Stomach (tissue), 9 donors: ENCODE results near the gene FCER1G. TPM values are rescaled to one million over a fixed set of nuclear protein-coding genes. Genes with fewer than 3 reads are reported as not detected.

ENCODE experiments used
- DNase-seq, 2 donors: peaks; one replicate each; pipeline versions ENCODE4 v3.0.0 to v3.0.0-alpha.2; 2013 to 2019
- H3K27ac ChIP-seq, 5 donors: fragments of 200-600 bp in 4 of 5; sonication (generic) in 4 of 5; one replicate each; pipeline ENCODE4 v1.5.1; 2013 to 2019; ENCODE audit warnings: mild to moderate bottlenecking in 1 of 5, moderate library complexity in 1 of 5
- H3K27me3 ChIP-seq, 3 donors: fragments of 200-600 bp; sonication (generic); one replicate each; pipeline ENCODE4 v1.5.1; 2017 to 2019; ENCODE audit warnings: mixed run types in 1 of 3
- H3K36me3 ChIP-seq, 4 donors: fragments of 200-600 bp; sonication (generic); 1 replicate in 3 of 4; 2 replicates in 1 of 4; pipeline ENCODE4 v1.5.1; 2016 to 2019
- H3K4me1 ChIP-seq, 4 donors: fragments of 200-600 bp; sonication (generic); one replicate each; pipeline ENCODE4 v1.5.1; 2016 to 2019
- H3K4me3 ChIP-seq, 4 donors: fragments of 200-600 bp; sonication (generic) in 3 of 4; one replicate each; pipeline ENCODE4 v1.5.1; 2016 to 2019; ENCODE audit warnings: mild to moderate bottlenecking in 1 of 4
- H3K9me3 ChIP-seq, 4 donors: fragments of 200-600 bp; sonication (generic); one replicate each; pipeline ENCODE4 v1.5.1; 2016 to 2019
- EP300 ChIP-seq: sonication (generic); formaldehyde crosslinking; IDR thresholded peaks from one replicate; pipeline ENCODE4 v1.6.1; 2017; ENCODE audit warnings: antibody characterized with exemption
- POLR2A ChIP-seq, 4 donors: fragments of 450-650 bp; IDR thresholded peaks; one replicate each; pipeline ENCODE4 v1.6.1; 2016; ENCODE audit warnings: antibody characterized with exemption in 4 of 4, control low read depth in 2 of 4, mild to moderate bottlenecking in 1 of 4, moderate library complexity in 1 of 4
- POLR2AphosphoS5 ChIP-seq, 3 donors: sonication (generic); formaldehyde crosslinking; IDR thresholded peaks; one replicate each; pipeline ENCODE4 v1.6.1; 2016; ENCODE audit warnings: antibody characterized with exemption in 3 of 3
- WGBS, 5 donors: extraction: QIAGEN DNeasy Blood & Tissue Kit in 3 of 5; methylation state at CpG; one replicate each; pipeline versions ENCODE4 v1.1.5 to v1.1.7; 2013 to 2018; 5-methylcytosine and 5-hydroxymethylcytosine counted together
- intact Hi-C: fragments of 100-400 bp; cut with DNase I; formaldehyde crosslinking; loops from one replicate; pipeline ENCODE4 v1.15.1; 2023; ENCODE audit warnings: low total_unique reads
- polyA plus RNA-seq, 3 donors: library from polyadenylated mRNA; stranded (reverse); fragments of 200-250 nt; gene quantifications; one replicate each; pipeline ENCODE4 v1.2.3, GENCODE V29; 2013
- total RNA-seq, 5 donors: library from RNA; depleted of rRNA; stranded (reverse); fragments of >200 nt; gene quantifications; one replicate each; pipeline versions ENCODE4 v1.1.0 to v1.2.3, GENCODE V29; 2014 to 2016
- TF ChIP-seq, protein P1 (sequence below), 7 experiments: fragments of 450-650 bp in 4 of 7; fragments of 200-600 bp in 3 of 7; sonication (generic) in 3 of 7; IDR thresholded peaks; one replicate each; pipeline ENCODE4 v1.5.1; 2016 to 2019; ENCODE audit warnings: antibody characterized with exemption in 7 of 7, control low read depth in 2 of 7, mild to moderate bottlenecking in 1 of 7
- donor health status: healthy with polysubstance abuse.
- donor health status: Bipolar disorder and iron deficiency.
- donor health status: healthy.

The FCER1G gene
- total and polyA plus RNA-seq, 8 donors: 1.4 to 101 (median 27.0) TPM; not detected in 1

DNA sequence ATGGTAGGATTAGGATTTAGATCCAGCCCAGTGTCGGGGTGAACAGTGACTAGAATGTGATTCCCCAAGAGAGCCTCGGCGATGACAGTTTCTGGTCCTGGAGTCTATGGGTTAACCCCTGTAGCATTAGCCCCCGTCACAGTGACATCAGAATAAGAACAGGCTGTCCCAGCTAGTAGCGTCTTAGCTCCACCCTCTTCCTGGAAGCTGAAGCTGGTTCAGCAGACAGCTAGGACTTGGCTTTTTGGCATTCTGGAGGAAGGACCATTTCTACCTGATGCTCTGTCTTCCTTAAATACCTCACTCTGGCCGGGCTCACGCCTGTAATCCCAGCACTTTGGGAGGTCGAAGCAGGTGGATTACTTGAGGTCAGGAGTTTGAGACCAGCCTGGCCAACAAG, 7.9 kb upstream of the FCER1G start:
- H3K9me3 ChIP-seq: no peaks in the 10 kb centered on the region
- H3K4me3 ChIP-seq: no peak overlapping the region
- intact Hi-C loops: no loop called here
- peaks cover 23 to 77% (median 58%) of the 10 kb centered on the region in 4 donors for H3K4me1 ChIP-seq
- peak overlapping the region; percentile 25 to 95 (median 77) for H3K27ac ChIP-seq
- peaks cover 40 to 86% (median 81%) of the 10 kb centered on the region in 4 donors for H3K36me3 ChIP-seq
- no peaks in the 10 kb centered on the region for H3K27me3 ChIP-seq
- TF ChIP-seq EP300 (peak; percentile 95), POLR2AphosphoS5 (IDR thresholded peaks at IDR 0.05) (peak; percentile 85 to 95 (median 93))
- TF ChIP-seq, protein P1, sequence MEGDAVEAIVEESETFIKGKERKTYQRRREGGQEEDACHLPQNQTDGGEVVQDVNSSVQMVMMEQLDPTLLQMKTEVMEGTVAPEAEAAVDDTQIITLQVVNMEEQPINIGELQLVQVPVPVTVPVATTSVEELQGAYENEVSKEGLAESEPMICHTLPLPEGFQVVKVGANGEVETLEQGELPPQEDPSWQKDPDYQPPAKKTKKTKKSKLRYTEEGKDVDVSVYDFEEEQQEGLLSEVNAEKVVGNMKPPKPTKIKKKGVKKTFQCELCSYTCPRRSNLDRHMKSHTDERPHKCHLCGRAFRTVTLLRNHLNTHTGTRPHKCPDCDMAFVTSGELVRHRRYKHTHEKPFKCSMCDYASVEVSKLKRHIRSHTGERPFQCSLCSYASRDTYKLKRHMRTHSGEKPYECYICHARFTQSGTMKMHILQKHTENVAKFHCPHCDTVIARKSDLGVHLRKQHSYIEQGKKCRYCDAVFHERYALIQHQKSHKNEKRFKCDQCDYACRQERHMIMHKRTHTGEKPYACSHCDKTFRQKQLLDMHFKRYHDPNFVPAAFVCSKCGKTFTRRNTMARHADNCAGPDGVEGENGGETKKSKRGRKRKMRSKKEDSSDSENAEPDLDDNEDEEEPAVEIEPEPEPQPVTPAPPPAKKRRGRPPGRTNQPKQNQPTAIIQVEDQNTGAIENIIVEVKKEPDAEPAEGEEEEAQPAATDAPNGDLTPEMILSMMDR (IDR thresholded peaks at IDR 0.05): no peak
- DNase-seq: no peak
- WGBS, 5 donors: 40 to 67% (median 58%) methylated on average over 8 of the region's 8 CpGs

DNA sequence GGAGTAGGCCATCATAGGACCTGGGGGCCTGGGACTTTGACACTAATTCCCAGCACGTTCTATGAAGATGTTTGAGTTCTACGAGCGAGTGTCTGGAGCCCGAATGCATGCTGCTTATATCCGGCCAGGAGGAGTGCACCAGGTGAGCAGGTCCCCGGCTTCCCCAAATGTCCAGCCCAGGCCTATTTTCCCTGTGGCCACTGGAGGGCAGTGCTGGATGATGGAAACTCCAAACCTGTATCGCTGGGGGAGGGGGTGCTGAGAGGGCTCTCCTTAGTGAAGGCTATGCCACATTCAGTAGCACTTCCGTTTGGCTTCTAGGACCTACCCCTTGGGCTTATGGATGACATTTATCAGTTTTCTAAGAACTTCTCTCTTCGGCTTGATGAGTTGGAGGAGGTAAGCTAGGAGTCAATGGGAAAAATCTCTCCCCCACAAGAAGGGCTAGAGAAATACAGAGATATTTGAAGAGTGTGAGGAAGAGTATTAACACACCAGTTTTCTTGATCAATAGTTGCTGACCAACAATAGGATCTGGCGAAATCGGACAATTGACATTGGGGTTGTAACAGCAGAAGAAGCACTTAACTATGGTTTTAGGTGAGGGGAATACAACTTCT, 5.2 kb upstream of the FCER1G start:
- H3K4me3 ChIP-seq: no peak overlapping the region
- intact Hi-C loops: no loop called here
- DNase-seq: peak; percentile 80 to 90
- H3K36me3 ChIP-seq: peaks cover 59 to 99% (median 94%) of the 10 kb centered on the region in 4 donors
- no peaks in the 10 kb centered on the region for H3K27me3 ChIP-seq
- TF ChIP-seq POLR2AphosphoS5 (IDR thresholded peaks at IDR 0.05): no peak
- TF ChIP-seq, protein P1 (IDR thresholded peaks at IDR 0.05): peak in 5 of 7 experiments; percentile 40 to 94 (median 85)
- H3K27ac ChIP-seq: peak overlapping the region in 3 of 5 donors; percentile 34 to 95 (median 89)
- no peaks in the 10 kb centered on the region for H3K9me3 ChIP-seq
- 29 to 41% (median 34%) methylated on average over 11 of the region's 11 CpGs for WGBS, 5 donors
- H3K4me1 ChIP-seq: peaks cover 7 to 55% (median 35%) of the 10 kb centered on the region in 4 donors

DNA sequence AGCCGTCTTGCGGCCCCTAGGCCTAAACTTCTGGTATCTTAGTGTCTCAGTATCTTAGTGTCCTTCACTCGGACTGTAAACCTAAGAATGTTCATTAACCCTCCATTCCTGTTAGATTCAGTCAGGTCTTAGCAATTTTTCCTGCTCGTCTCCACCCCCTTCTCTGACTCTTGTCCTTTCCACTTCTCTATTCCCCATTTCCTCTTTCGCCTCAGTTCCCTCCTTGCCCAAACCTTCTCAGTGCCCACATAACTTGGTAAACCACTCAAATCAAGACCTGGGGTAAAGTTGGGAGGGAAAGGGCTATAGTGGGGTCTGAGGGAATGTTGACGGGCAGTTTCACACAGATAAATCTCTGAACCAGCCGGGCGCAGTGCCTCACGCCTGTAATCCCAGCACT, 726 bp upstream of the FCER1G start:
- intact Hi-C loops: no loop called here
- 78 to 94% (median 92%) methylated on average over 9 of the region's 9 CpGs for WGBS, 5 donors
- Histone ChIP-seq H3K9me3 (no peaks in the 10 kb centered on the region), H3K27me3 (no peaks in the 10 kb centered on the region), H3K27ac (peak overlapping the region in 4 of 5 donors; percentile 60 to 87 (median 80)), H3K36me3 (peaks cover 52 to 69% (median 60%) of the 10 kb centered on the region in 4 donors), H3K4me1 (peaks cover 0 to 23% (median 5%) of the 10 kb centered on the region in 4 donors), H3K4me3 (peak overlapping the region in 1 of 4 donors; percentile 30)
- DNase-seq: no peak
- TF ChIP-seq POLR2A (IDR thresholded peaks at IDR 0.05) (no peak), POLR2AphosphoS5 (IDR thresholded peaks at IDR 0.05) (no peak), EP300 (no peak)
- TF ChIP-seq, protein P1 (IDR thresholded peaks at IDR 0.05): no peak

- peak overlapping the region in 3 of 4 donors; percentile 26 to 32 (median 31) for H3K4me3 ChIP-seq
- intact Hi-C loops: no loop called here
- H3K36me3 ChIP-seq: peaks cover 25 to 41% (median 32%) of the 10 kb centered on the region in 4 donors
- WGBS, 5 donors: 39 to 63% (median 44%) methylated on average over 7 of the region's 7 CpGs
- no peaks in the 10 kb centered on the region for H3K27me3 ChIP-seq
- H3K4me1 ChIP-seq: peaks cover 0 to 10% (median 0%) of the 10 kb centered on the region in 4 donors
- H3K9me3 ChIP-seq: no peaks in the 10 kb centered on the region
- peak overlapping the region; percentile 55 to 87 (median 77) for H3K27ac ChIP-seq
- TF ChIP-seq POLR2A (IDR thresholded peaks at IDR 0.05) (no peak), POLR2AphosphoS5 (IDR thresholded peaks at IDR 0.05) (peak in 2 of 3 donors; percentile 49 to 57), EP300 (no peak)
- TF ChIP-seq, protein P1 (IDR thresholded peaks at IDR 0.05): no peak
- no peak for DNase-seq
Measured at GRCh38 chr1:161216945-161217712, 2.0 kb downstream of the FCER1G start.
